ENCODE data around the gene ZNF45.
"Not testable (repeated sequence)": the region's sequence is repeated elsewhere in the genome, so short reads cannot be mapped to it uniquely, and the experiment has no call there.

The ZNF45 gene

DNA sequence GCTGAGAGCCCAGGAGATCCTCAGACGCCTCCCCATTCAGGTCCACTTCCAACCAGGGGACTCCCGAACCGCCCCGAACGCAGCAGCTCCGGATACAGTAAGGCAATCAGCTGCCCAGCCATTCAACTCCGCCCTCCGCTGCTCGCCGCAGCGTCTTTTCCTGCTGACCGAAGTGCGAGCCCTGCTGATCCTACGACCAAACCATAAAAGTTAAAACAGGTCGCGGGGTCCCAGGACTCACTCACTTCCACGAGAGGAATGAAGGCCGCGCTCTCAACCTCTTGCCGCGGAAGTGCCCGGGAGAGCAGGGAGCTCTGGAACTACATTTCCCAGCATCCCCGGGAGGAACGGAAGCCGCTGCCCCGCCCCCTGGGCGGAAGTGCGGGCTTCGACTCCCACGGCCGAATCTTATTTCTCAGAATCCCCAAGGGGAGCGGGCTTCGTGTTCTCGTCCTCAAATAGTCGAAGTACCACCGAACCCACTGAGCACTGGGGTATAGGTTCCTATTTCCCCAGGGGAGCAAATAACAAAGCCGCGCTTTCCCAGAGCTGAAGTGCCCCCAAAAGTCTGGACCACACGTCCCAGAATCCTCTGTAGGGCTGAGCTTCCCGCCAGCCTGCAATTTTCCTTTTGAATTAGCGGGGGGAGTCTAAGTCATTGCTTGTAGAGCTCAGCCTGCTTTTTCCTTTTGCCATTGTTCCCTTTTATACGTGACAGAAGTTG is at the start of gene ZNF45:
Gene ZNF45 (minus strand): TSS at position 298 of the 724 bp plus-strand sequence. CDS start 13,097 bp downstream, outside the sequence.
- DNase-seq, result peak; percentile 88 to 98 (median 94)
- intact Hi-C loops (cut with DNase I), result loop anchor here (2.0 to 10.0 kb wide), 3 partner anchors 16 to 120 kb away; partner anchors contain the start of genes ZNF155, ZNF221 and ZNF223

DNA sequence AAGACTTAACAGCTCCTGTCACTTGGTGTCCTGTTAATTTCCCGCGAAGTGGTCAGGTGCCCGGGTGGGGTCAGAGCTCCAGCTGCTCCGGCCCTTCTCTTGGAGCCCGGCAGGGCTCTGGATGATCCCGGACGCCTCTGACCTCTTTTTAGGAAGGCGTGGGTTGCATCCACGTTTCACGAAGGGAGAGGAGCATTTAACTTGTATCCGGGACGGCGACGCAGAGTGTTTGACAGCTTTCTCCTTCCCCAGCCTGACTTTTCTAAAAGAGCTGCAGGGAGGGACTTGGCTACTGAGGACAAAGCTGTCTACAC is 49.6 kb upstream of the ZNF45 start:
- DNase-seq, result peak in 19 of 42 donors; percentile 1 to 46 (median 13)
- intact Hi-C loops (cut with DNase I), result loop anchor here (5.0 to 10.0 kb wide), 2 partner anchors 50 to 128 kb away; partner anchors contain the start of genes ZNF225 and ZNF45

DNA sequence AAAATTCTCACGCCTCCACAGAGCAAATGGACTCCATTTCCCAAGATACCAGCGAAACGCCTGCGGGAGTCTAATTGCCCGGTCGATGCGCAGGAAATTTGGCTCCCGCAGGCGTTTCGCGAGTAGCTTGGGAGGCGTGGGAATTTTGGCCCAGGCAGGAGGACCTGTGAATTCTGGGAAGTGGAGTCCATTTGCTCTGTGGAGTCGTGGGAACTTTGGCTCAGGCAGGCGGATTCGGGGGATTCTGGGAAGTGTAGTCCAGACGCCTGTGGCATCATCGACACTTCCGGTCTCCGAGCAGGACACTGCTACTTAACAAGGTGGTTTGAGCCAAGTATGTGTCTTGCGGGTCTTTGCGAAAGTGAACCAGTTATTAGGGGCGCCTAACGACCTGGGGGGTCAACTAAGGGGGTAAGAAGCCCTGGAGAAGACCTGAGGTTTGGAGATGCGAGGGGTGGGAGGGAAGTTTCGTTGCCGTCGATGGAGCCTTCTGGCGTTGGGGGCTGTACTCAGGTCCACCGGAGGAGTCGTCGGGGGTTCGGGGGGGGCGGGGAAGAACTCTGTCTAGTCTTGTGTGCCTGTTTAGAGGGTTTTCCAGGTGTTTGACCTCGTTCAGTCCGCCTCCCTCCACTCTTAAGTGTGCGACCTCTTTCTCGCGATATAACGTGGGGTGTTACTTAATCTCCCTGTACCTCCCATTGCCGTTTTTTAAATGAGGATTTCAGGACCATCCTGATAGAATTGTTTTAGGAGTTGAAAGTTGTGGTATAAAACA is 49.0 kb upstream of the ZNF45 start, which contains the start of gene ZNF155:
Gene ZNF155 (plus strand): TSS at position 277 of the 775 bp plus-strand sequence. CDS start 4,356 bp downstream, outside the sequence.
- peak; percentile 76 to 98 (median 95) for DNase-seq
- intact Hi-C loops (cut with DNase I), result loop anchor here (5.0 to 10.0 kb wide), 2 partner anchors 49 to 128 kb away; partner anchors contain the start of genes ZNF225 and ZNF45

DNA sequence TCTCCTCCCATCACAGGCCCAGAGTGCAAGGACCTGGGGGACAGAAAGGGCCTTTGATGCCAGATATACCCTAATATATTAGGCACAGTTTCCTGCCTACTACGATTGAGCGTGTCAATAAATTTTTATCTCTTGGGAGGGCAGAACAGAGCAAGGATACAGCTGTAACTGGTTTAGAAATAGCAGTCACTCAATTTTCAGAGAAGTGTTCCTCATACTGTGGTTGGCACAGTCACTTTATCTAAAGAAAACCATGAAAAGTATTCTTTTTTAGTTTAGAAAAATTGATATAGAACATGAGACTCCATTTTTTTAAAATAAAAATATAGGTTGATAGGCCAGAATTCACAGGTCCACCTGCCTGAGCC is 48.4 kb upstream of the ZNF45 start:
- intact Hi-C loops (cut with DNase I), result loop anchor here (5.0 to 10.0 kb wide), 2 partner anchors 49 to 129 kb away; partner anchors contain the start of genes ZNF225 and ZNF45
- no peak for DNase-seq

DNA sequence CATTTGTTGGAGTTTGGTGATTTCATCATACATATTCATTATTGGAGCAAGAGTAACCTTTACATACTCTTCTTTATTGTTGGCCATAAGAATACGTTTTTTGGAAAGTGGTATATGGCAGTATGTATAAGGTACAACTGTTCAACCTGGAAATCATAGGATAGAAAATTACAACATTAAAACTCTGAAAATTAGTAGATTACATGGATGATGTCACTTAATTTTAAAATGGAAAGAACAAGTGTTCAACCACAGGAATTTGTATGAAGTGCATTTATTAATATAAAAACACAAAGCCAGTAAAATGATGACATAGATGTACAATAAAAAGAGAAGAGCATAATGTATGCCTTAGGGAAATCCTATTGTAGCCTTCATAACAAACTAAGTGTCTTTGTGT is 41.6 kb upstream of the ZNF45 start:
- DNase-seq, result no peak
- intact Hi-C loops (cut with DNase I), result no loop called here

DNA sequence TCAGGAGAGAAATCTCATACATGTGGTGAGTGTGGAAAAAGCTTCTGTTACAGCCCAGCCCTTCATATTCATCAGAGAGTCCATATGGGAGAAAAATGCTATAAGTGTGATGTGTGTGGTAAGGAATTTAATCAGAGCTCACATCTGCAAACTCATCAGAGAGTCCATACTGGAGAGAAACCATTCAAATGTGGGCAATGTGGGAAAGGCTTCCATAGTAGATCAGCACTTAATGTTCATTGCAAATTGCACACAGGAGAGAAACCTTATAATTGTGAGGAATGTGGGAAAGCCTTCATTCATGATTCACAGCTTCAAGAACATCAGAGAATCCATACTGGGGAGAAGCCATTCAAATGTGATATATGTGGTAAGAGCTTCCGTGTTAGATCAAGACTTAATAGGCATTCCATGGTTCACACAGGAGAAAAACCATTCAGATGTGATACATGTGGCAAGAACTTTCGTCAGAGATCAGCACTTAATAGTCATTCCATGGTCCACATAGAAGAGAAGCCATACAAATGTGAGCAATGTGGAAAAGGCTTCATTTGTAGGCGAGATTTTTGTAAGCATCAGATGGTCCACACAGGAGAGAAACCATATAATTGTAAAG is 31.1 kb upstream of the ZNF45 start:
- intact Hi-C loops (cut with DNase I), result no loop called here
- no peak for DNase-seq

DNA sequence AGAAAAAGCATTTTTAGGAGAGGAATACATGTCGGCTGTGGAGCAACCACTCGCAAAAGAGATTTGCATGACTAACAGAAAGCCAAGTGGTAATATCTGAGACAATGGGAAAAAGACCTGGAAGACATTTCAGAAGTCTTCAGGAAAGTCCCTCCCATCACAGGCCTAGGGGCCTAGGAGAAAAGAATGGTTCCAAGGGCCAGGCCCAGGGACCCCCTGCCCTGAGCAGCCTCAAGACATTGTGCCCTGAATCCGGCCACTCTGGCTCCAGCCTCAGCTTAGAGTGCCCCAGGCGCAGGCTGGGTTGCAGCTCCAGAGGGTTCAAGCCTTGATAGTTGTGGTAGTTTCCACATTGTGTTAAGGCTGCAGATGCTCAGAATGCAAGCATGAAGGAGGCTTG is 25.3 kb upstream of the ZNF45 start:
- no peak for DNase-seq
- intact Hi-C loops (cut with DNase I), result no loop called here

DNA sequence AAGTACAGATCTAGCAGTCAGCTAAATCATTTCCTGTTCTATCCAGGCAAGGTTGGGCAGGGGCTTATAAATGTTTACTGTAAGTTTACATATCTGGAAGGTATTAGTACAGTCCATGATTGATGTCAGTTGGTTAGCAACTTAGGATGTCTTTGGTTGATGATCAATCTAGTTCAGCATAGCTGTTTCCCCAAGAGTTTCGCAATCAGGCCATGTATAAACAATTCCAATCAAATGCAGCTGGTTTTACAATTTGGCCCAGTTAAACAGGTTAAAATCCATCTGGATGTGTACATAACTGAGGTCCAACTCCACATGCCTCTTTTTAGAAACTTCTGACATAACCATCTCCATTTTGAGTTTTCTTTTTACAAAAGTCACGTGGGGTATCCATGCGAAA is 22.8 kb upstream of the ZNF45 start:
- DNase-seq, result no peak
- intact Hi-C loops (cut with DNase I), result no loop called here

DNA sequence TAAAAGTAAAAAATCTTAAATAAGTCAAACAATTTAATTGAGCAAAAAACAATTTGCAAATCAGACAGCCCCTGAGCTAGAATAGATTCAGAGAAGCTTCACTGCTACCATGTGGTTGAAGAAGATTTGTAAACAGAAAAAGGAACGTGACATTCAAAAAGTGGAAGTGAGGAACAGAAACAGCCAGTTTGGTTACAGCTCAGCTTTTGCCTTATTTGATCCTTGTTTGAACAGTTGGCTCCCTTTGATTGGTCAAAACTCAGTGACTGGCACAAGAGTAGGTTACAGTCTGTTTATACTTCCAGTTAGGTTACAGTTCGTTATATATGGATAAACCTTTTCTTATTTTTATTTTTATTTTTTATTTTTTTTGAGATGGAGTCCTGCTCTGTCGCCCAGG is 21.7 kb upstream of the ZNF45 start:
- DNase-seq, result no peak
- intact Hi-C loops (cut with DNase I), result no loop called here

DNA sequence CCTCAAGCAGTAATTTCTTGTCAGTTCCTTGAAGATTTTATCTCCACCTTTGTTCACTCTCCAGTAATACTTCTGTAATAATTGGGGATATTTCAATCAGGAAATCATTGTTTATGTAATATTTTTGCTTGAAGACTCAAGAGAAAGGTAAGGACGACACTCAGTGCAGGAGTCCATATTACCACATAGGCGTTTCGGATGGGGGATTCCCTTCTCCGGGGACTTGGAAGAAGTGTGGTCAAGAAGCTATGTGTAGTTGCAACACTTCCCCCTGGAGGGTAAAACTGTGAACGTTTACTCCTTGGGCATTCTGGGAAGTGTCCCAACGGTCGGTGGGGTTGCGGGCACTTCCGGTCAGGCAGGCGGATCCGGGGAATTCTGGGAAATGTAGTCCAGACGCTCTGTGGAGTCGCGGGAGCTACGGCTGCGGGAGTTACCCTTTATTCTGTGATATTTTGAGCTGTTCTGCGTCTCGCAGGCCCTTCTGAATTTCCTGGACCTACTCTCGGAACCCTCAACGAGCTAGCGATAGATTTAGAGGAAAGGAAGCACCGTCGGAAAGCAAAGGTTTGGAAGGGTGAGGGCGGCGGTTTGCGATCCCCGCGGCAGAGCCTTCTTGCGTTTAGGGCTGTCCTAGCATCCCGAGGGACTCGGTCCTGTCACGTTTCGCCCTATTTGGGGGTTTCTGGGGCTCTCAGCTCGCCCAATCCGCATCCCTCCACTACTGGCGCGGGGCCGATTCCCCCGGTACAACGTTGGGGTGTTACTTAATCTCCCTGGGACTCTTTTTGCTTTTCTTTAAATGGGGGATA is 16.0 kb upstream of the ZNF45 start, which contains the start of gene ZNF221:
Gene ZNF221 (plus strand): TSS at position 395 of the 812 bp plus-strand sequence. CDS start 11,499 bp downstream, outside the sequence.
- intact Hi-C loops (cut with DNase I), result loop anchor here (2.0 to 5.0 kb wide), 2 partner anchors 16 to 49 kb away; partner anchors contain the start of gene ZNF45

DNA sequence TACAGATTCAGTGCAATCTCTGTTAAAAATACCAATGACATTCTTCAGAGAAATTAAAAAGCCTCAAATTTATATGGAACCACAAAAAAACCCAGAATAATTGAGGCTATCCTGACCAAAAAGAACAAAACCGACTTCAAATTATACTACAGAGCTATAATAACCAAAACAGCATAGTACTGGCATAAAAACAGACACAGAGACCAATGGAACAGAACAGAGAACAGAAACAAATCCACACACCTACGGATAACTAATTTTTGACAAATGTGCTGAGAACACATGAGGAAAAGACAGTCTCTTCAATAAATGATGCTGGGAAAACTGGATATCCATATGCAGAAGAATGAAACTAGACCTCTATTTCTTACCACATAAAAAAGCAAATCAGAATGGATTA is 14.7 kb upstream of the ZNF45 start:
- DNase-seq, result not testable (repeated sequence)
- intact Hi-C loops (cut with DNase I), result loop anchor here (2.0 to 5.0 kb wide), 2 partner anchors 15 to 48 kb away; partner anchors contain the start of gene ZNF45

More for the DNA sequence above, 16.0 kb upstream of the ZNF45 start, which contains the start of gene ZNF221:
- DNase-seq, result peak; percentile 75 to 96 (median 90)

DNA sequence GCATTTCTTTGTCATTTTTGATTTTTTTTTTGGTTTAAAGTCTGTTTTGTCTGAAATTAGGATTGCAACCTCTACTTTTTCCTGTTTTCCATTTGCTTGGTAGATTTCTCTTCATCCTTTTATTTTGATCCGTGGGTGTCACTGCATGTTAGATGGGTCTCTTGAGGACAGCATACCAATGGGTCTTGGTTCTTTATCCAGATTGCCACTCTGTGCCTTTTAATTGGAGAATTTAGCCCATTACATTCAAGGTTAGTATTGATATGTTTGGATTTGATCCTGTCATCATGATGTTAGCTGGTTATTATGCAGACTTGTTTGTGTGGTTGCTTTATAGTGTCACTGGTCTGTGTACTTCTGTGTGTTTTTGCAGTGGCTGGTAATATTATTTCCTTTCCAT is 12.3 kb upstream of the ZNF45 start:
- intact Hi-C loops (cut with DNase I); DNase-seq: not testable (repeated sequence)

DNA sequence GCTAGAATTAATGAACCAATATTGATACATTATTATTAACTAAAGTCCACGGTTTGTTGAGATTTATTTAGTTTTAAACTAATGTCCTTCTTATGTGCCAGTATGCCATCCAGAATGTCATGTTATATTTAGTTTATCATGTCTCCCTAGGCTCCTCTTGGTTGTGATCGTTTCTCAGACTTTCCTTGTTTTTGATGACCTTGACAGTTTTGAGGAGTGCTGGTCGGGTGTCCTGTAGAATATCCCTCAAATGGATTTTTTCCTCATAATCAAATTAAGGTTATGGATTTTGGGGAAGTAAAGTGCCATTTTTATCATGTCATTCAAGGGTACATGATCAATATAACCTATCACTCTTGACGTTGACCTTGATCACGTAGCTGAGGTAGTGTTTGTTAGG is 6.1 kb upstream of the ZNF45 start:
- intact Hi-C loops (cut with DNase I), result no loop called here
- DNase-seq, result no peak

DNA sequence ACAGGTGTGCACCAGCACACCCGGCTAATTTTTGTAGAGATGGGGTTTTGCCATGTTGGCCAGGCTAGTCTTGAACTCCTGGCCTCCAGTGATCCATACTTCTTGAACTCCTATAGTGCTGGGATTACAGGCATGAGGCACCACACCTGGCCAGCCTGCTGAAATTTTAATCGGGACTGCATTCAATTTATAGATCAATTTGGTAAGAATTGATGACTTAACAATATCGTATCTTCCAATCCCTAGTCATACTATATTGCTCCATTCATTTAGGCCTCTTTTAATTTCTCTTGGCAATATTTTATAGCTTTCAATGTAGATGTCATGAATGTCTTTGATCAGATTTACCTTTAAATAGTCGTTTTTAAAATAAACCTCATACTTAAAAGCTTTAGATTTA is 5.6 kb upstream of the ZNF45 start:
- intact Hi-C loops (cut with DNase I), result no loop called here

DNA sequence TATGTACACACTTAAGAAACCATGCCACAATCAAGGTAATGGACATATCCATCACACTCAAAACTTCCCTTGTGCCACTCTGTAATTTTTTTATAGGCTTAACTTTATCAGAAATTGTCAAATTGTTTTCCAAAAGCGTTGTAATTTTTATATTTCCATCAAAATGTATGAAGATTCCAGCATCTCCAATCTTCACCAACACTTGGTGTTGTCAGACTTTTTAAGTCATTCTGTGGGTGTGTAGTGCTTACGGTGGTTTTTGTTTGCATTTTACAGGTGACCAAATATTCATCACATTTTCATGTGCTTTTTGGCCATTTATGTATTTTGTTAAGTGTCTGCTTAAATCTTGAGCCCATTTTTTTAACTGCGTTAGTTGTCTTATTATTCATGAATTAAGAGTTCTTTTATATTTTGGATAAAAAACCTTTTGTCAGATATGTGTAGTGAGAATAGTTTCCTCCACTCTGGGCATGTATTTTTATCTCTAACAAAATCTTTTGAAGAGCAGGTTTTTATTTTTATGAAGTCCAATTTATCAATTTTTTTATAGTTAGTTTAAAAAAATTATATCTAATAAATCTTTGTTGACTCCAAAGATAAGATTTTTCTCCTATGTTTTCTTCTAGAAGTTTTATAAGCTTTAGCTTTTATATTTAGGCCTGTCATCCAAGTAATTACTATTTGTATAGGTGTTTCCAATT is 4.6 kb upstream of the ZNF45 start:
- intact Hi-C loops (cut with DNase I), result loop anchor here (10.0 kb wide), 2 partner anchors 45 to 115 kb away; partner anchors contain the start of genes ZNF155 and ZNF223
- no peak for DNase-seq

More for the DNA sequence above, 5.6 kb upstream of the ZNF45 start:
- DNase-seq, result no peak

DNA sequence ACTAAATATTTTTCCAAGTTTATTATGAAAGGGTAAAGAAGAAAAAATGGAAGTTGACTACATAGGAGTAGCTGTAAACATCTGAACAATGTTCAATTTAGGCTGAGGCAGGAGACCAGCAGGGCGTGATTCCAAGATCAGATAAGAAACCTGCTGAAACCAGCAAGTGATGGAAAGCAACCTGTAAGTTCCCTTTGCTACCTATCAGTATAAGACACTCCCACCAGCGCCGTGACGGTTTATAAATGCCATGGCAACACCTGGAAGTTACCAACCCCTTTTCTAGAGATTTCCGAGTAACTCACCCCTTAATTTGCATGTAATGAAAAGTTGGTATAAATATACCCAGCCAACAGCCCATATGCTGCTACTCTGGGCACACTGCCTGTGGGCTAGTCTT is 1.1 kb upstream of the ZNF45 start:
- DNase-seq, result no peak

More for the DNA sequence above, 1.1 kb upstream of the ZNF45 start:
- intact Hi-C loops (cut with DNase I), result loop anchor here (10.0 kb wide), 2 partner anchors 49 to 119 kb away; partner anchors contain the start of genes ZNF155 and ZNF223
